OCI-LY7 (cell line): Measurements from ENCODE around the gene JAZF1.

Source experiments
- CTCF ChIP-seq: fragments of 200-600 bp; sonication (generic); conservative IDR thresholded peaks from 2 replicates; pipeline ENCODE4 v1.5.1; 2014; ENCODE audit warnings: mild to moderate bottlenecking, antibody characterized with exemption, low read length, moderate library complexity, mixed read lengths
- EZH2phosphoT487 ChIP-seq: fragments of 200-600 bp; sonication (generic); IDR thresholded peaks from 2 replicates; pipeline ENCODE4 v1.6.1; 2018; ENCODE audit warnings: low read depth, borderline replicate concordance, mild to moderate bottlenecking, mixed run types, antibody characterized with exemption, low read length, moderate library complexity, mixed read lengths

DNA sequence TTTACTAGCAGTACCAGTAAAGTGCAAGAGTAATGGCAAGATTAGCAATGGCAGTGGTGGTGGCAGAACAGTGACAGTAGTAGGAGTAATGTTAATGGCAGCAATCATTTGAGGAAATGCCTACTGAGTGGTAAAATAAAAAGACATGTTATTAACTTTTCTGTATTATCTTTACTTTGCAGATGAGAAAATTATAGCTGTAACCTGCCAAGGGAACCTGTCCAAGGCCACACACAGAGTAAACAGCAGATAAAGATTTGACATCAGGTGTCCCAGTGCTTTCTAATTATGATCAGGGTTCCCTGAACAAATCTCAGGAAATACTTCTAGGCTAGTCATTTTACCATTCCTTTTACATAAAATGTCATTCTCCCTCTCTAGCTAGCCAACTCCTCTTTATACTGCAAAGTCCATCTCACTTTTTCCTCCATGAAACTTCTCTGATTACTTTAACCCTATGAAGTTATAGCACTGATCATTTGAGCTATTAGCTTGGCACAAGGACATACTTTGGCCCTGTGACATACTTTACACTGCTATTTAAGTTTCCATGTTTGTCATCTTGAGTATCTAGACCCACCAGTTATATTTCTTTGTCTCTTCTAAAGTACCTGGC is 221.6 kb downstream of the JAZF1 start:
- TF ChIP-seq CTCF (no peak), EZH2phosphoT487 (no peak)
